ENCODE measurements around the gene FASN. TPM values are rescaled to one million over a fixed set of nuclear protein-coding genes. Genes with fewer than 3 reads are reported as not detected.

FASN gene
- total and polyA plus RNA-seq, 2 of the 4 experiments (the other 2 are of a cell fraction), result 12.4 to 56.0 TPM

- peak within 1 kb of the TSS; percentile 94 for H3K14ac ChIP-seq (replicated peaks; ENCODE audit: low read depth, low read length)
- H3K9me3 ChIP-seq (ENCODE audit: control insufficient read depth, insufficient read depth, low read length), result no peaks in the 10 kb centered on the region
- WGBS, 2 experiments (ENCODE audit: extremely low coverage in 2 of 2, insufficient read length in 1 of 2), result 5% methylated on average over 37 of the region's 88 CpGs; no CpG with 5 or more reads in 1 of the 2 experiments
- no peak within 1 kb of the TSS for H3K56ac ChIP-seq (ENCODE audit: extremely low read depth, insufficient read depth, low read length)
- in situ Hi-C loops (cut with MboI; ENCODE audit: low sequenced_read_pairs) (no loop called here), intact Hi-C loops (cut with micrococcal nuclease) (no loop called here), dilution Hi-C loops (cut with HindIII; ENCODE audit: low sequenced_read_pairs, unreplicated experiment) (no loop called here)
- H3K23ac ChIP-seq (ENCODE audit: low read depth, low read length), result peak within 1 kb of the TSS; percentile 77; the same call in 1 of the 2 replicates
- H2AFZ ChIP-seq (replicated peaks; ENCODE audit: low read length, poor library complexity), result peak within 1 kb of the TSS; percentile 100
- H2BK5ac ChIP-seq (ENCODE audit: low read depth, low read length, poor library complexity, severe bottlenecking), result peak within 1 kb of the TSS; percentile 82
- H4K8ac ChIP-seq (ENCODE audit: low read depth in 2 of 2, low read length in 2 of 2), result peak within 1 kb of the TSS; percentile 100
- ChIA-PET CTCF (interaction anchor here (1.1 kb wide), 1 partner anchor 28 kb away, joined by 3 read pairs; no protein-coding TSS in a partner anchor), POLR2A (ENCODE audit: unreplicated experiment) (no interaction called here)
- H3K27ac ChIP-seq (ENCODE audit: insufficient read depth, low read length), result peak within 1 kb of the TSS; percentile 74
- TF ChIP-seq MAZ (IDR thresholded peaks at IDR 0.05; ENCODE audit: borderline replicate concordance, low read depth, low read length), result peak; percentile 76; the same call in 1 of the 2 replicates
- no peak for TF ChIP-seq MXI1 (IDR thresholded peaks at IDR 0.05; ENCODE audit: borderline replicate concordance, low read depth, low read length)
- no peak for TF ChIP-seq RAD21 (IDR thresholded peaks at IDR 0.05; ENCODE audit: low read length)
- H3K4me3 ChIP-seq (ENCODE audit: insufficient read depth, low read depth, low read length), result peak within 1 kb of the TSS; percentile 57
- no peak within 1 kb of the TSS for H2BK20ac ChIP-seq (ENCODE audit: low read depth, low read length)
- H3K36me3 ChIP-seq (ENCODE audit: control insufficient read depth, insufficient read depth, low read length), result peaks cover 28% of the 10 kb centered on the region
- peak within 1 kb of the TSS; percentile 100 for H4K5ac ChIP-seq (ENCODE audit: low read depth, low read length)
- H3K9ac ChIP-seq (ENCODE audit: low read depth, low read length), result peak within 1 kb of the TSS; percentile 76
- ATAC-seq (ENCODE audit: low read depth) (peak; percentile 95), DNase-seq (peak; percentile 37)
- BruUV-seq (replicated peaks), result no TSS peak
- H2AK9ac ChIP-seq (replicated peaks; ENCODE audit: low read depth, low read length, poor library complexity), result peak within 1 kb of the TSS; percentile 99
- H4K20me1 ChIP-seq (ENCODE audit: insufficient read depth, low read length), result peaks cover 3% of the 10 kb centered on the region; the same call in 1 of the 2 replicates
- peak within 1 kb of the TSS; percentile 48 for H2AK5ac ChIP-seq (ENCODE audit: low read depth, low read length)
- peak within 1 kb of the TSS; percentile 25; the same call in 1 of the 2 replicates for H3K18ac ChIP-seq (ENCODE audit: low read depth, low read length)
- peaks cover 5 to 36% of the 10 kb centered on the region in 2 experiments; a peak in 3 of 4 replicates for H3K79me1 ChIP-seq (ENCODE audit: low read depth in 1 of 2, low read length in 2 of 2)
- H3K27me3 ChIP-seq (ENCODE audit: control insufficient read depth, insufficient read depth, low read length), result no peaks in the 10 kb centered on the region
- no peak within 1 kb of the TSS; the same call in 2 of the 3 replicates for H2BK15ac ChIP-seq (ENCODE audit: low read depth, low read length)
- H3K4me1 ChIP-seq (ENCODE audit: control insufficient read depth, insufficient read depth, low read length), result peaks cover 10% of the 10 kb centered on the region
- peak within 1 kb of the TSS; percentile 97 for H3K4ac ChIP-seq (ENCODE audit: low read depth, low read length)
- peak within 1 kb of the TSS; percentile 92 for H3K4me2 ChIP-seq (ENCODE audit: low read depth, low read length)
- H4K91ac ChIP-seq (ENCODE audit: insufficient read depth, low read depth, low read length), result peak within 1 kb of the TSS; percentile 81
- H2BK120ac ChIP-seq (ENCODE audit: low read depth, low read length), result peak within 1 kb of the TSS; percentile 66; the same call in 1 of the 2 replicates
- H3K9me1 ChIP-seq (ENCODE audit: insufficient read depth, low read length), result no peaks in the 10 kb centered on the region; the same call in 1 of the 2 replicates
Measured at GRCh38 chr17:82065638-82066303, 32.3 kb downstream of the FASN start, which contains the start of gene DUS1L. TSS of gene DUS1L (minus strand) at chr17:82065804. CDS start at chr17:82065059, 745 bp downstream.
